ENCODE results near the gene TERB1.

Gene TERB1

GRCh38 chr16:66811043-66811442 lies 9.7 kb upstream of the TERB1 start:
- CTCF ChIA-PET, result no interaction called here
- Histone ChIP-seq H3K4me1 (ENCODE audit: control insufficient read depth, insufficient read depth, low read length) (no peaks in the 10 kb centered on the region), H3K4me3 (ENCODE audit: low read depth, low read length) (no peak overlapping the region), H3K9me3 (ENCODE audit: control insufficient read depth, insufficient read depth, low read depth, low read length) (no peaks in the 10 kb centered on the region), H3K36me3 (ENCODE audit: control insufficient read depth in 2 of 2, insufficient read depth in 1 of 2, low read length in 2 of 2) (peaks cover 62 to 92% of the 10 kb centered on the region in 2 experiments), H3K27ac (ENCODE audit: extremely low read depth, low read depth, low read length) (no peak overlapping the region)
- POLR2A ChIA-PET, result no interaction called here
- no peak for TF ChIP-seq ZNF510 (tag by site-specific recombination; IDR thresholded peaks at IDR 0.05; ENCODE audit: insufficient replicate concordance)
- no peak for TF ChIP-seq ZNF514 (tag by site-specific recombination; IDR thresholded peaks at IDR 0.05)
- TF ChIP-seq ZNF211 (tag by site-specific recombination; IDR thresholded peaks at IDR 0.05; ENCODE audit: low read depth), result no peak
- TF ChIP-seq ZNF645 (tag by site-specific recombination; IDR thresholded peaks at IDR 0.05), result no peak
- no peak for TF ChIP-seq ZBTB44 (tag by site-specific recombination; IDR thresholded peaks at IDR 0.05)
- TF ChIP-seq PBX3 (CRISPR knock-in tag; IDR thresholded peaks at IDR 0.05), result no peak
- no peak for TF ChIP-seq KLF16 (tag by site-specific recombination; IDR thresholded peaks at IDR 0.05)
- TF ChIP-seq ZNF544 (tag by site-specific recombination; IDR thresholded peaks at IDR 0.05), result no peak
- TF ChIP-seq YY1 (tag by site-specific recombination; IDR thresholded peaks at IDR 0.05), result no peak
- TF ChIP-seq KLF9 (tag by site-specific recombination; IDR thresholded peaks at IDR 0.05; ENCODE audit: low read depth), result no peak
- TF ChIP-seq ZNF837 (tag by site-specific recombination; IDR thresholded peaks at IDR 0.05), result no peak
- no peak for TF ChIP-seq ELK4 (IDR thresholded peaks at IDR 0.05; ENCODE audit: borderline replicate concordance, low read depth, low read length)

GRCh38 chr16:66810391-66810790 lies 9.0 kb upstream of the TERB1 start:
- Histone ChIP-seq H3K4me3 (ENCODE audit: low read depth, low read length) (no peak overlapping the region), H3K9me3 (ENCODE audit: control insufficient read depth, insufficient read depth, low read depth, low read length) (no peaks in the 10 kb centered on the region), H3K4me1 (ENCODE audit: control insufficient read depth, insufficient read depth, low read length) (no peaks in the 10 kb centered on the region), H3K27ac (ENCODE audit: extremely low read depth, low read depth, low read length) (no peak overlapping the region), H3K36me3 (ENCODE audit: control insufficient read depth in 2 of 2, insufficient read depth in 1 of 2, low read length in 2 of 2) (peaks cover 61 to 91% of the 10 kb centered on the region in 2 experiments)
- POLR2A ChIA-PET, result no interaction called here
- TF ChIP-seq ZNF555 (tag by site-specific recombination; conservative IDR thresholded peaks at IDR 0.05) (no peak), ZNF513 (tag by site-specific recombination; IDR thresholded peaks at IDR 0.05) (no peak), ZNF398 (tag by site-specific recombination; IDR thresholded peaks at IDR 0.05) (no peak), ZNF280C (tag by site-specific recombination; IDR thresholded peaks at IDR 0.05) (no peak), ZNF571 (tag by site-specific recombination; IDR thresholded peaks at IDR 0.05) (no peak), GLIS2 (tag by site-specific recombination; IDR thresholded peaks at IDR 0.05) (no peak)
- CTCF ChIA-PET, result no interaction called here

All from HEK293 (cell line).